Hippocampal formation (tissue), 2 donors: ENCODE measurements around the gene ADD2.

Experiments
- DNase-seq, 2 donors: peaks; one replicate each; lab custom pipeline; 2025; lab: John Stamatoyannopoulos, UW

The ADD2 gene

GRCh38 chr2:70723286-70723885, 44.6 kb downstream of the ADD2 start:
- no peak for DNase-seq

GRCh38 chr2:70720124-70720523, 47.9 kb downstream of the ADD2 start:
- no peak for DNase-seq

GRCh38 chr2:70719231-70719630, 48.8 kb downstream of the ADD2 start:
- DNase-seq, result no peak

DNA sequence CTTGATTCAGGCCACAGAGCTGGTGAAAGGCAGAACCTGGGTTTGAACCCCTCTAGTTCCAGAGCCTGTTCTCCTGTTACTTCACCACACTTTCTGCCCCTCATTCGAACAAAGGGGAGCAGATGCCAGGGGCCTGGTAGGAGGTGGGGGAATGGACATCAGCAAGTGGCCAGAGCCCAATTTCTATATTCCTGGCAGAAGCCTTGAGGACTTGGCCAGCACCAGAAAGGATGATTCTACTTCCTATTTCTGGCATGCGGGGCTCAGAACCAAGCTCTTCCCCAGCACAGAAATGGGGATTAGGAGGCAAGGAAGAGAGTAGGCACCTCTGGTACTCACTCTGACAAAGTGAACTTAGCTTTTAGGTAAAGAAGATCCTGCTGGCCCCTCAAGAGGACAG, 49.3 kb downstream of the ADD2 start:
- no peak for DNase-seq

DNA sequence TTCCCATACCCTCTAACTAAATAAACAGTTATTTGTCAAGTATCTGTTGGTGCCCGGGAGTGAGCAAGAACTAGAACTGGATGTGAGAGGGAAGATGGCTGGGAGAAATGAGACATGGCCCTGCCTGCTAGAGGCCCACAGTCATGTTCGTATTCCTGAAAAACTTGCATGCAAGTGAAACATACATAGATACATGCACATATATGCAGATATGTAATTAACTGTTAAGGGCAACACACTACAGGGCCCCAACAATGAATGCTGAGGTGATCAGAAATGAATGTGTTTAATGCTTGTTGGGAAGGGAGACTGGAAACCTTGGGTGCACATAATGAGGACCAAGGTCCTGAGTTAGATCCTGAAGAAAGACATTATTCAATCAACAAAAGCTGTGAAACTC, 49.8 kb downstream of the ADD2 start:
- DNase-seq, result no peak

DNA sequence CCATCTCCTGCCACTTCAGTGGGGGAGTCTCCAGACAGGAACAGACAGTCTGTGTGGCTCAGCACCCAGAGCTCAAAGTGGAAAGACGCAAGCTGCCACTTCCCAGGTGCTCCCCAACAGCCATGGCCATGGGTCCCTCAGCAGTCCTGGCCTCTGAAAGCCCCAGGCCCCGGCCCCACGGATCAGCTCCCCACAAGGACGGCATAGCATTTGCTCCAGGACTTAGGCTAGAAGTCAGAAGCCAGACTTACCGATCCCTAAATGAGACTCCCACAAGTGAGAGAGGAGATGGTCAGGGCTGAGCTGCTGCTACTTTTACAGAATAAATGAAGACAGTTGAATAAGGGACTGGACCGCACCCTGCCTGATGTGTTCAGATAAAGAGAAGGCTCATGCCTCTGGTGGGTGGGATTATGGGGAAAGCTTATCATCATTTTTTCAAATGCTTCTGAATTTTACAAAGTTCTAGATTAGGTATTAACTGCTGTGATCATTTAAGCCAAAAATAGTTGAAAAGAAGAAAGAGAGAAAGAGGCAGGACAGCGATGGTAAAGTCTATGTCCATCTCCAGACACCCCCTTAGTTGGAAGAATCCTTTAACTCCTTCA, 50.5 kb downstream of the ADD2 start:
- DNase-seq, result no peak

DNA sequence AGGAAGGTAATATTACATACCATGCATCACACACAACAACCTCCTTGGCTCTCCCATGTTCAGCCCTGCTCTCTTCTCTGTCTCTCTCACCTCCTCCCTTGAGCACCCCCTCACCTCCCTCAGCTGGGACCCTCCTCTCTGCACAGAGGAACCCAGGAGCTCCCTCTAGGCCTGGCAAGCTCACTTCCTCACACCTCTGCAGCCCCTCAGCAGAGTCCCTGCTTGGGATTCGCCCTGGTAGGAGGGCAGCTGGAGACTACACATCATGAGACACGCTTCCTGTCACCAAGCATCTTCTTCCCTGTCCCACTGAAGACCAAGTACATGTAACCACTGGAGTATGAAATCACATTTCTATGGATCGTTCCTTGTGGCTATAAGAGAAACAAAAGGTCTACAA, 51.0 kb downstream of the ADD2 start:
- no peak for DNase-seq

DNA sequence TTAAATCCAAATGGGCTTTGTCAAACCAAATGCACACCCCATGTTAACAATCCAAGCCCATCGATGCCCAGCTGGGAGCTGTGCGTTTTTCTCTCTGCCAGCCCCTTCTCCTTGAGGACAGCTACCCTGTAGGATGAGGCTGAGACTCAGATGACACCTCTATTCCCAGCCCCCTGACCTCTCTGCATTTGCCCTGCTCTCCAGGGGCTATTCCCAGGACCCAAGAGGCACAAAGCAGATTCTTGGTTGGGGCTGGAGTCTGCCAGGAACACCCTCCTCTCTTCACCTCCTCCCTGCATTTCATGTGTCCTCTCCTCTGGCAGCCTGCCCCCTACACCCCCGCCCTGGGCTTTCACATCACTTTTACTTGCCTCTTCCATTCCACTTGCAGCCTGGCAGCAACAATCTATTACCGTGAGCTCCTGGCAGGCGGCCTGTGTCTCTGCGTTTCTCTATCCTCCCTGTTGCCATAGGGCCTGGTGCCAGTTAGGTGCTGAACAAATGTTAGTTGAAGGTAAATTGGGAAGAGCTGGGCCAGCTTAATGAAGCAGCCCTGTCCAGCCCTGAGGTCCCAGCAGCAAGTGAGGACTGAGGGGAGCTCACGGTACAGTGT, 51.8 kb downstream of the ADD2 start:
- no peak for DNase-seq

- DNase-seq, result no peak
Observed at GRCh38 chr2:70715071-70715985, 52.7 kb downstream of the ADD2 start.

DNA sequence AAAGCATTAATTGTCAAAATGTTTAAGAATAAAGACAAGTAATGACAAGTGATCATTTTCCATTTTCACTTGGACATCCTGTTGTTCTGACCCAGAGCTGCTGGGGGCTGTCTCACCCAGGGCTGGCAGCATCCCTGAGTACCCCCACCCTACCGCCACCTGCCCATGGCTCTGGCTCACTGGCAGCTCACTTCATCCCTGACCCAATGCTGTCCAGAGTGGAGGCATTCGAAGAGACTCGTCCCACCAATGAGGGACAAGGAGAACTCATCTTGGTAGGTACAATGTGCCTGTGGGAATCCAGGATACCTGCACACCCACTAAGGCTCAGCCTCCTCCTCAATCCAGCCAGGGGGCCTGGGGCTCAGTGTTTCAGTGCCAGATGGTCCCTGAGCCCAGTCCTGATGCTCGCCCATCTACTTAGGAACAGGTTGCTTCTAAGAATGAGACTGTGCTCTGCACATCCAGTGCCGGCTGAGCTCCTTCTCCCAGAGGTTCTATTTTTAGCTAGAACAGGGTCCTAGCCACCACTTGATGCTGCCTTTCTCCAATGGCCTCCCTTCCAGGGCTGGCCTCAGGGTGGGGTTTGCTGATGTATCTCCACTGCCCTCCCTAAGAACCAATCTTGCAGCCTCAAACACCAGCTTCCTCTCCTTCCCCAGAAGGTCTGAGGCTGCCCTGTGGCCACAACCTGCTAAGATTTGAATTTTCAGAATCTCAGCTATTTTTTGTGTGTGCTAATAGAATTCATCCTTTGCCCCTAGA, 53.7 kb downstream of the ADD2 start:
- no peak for DNase-seq

DNA sequence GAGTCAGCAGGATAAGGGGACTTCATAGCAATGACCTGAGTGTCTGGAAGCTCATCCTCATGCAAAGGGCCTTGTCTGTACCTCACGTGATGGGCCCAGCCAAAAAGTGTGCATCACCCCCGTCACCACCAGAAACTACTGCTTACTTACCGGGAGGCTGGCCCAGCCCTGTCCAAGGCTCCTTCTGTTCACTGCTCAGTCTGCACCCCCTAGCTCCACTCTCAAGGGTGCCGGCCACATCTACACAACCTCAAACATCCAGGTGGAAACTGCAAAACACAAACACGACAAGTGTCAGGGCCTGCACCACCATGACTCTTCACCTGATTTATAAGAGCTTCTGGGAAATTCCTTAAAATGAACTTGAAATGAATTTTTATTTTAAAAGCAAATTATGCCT, 55.1 kb downstream of the ADD2 start:
- no peak for DNase-seq

DNA sequence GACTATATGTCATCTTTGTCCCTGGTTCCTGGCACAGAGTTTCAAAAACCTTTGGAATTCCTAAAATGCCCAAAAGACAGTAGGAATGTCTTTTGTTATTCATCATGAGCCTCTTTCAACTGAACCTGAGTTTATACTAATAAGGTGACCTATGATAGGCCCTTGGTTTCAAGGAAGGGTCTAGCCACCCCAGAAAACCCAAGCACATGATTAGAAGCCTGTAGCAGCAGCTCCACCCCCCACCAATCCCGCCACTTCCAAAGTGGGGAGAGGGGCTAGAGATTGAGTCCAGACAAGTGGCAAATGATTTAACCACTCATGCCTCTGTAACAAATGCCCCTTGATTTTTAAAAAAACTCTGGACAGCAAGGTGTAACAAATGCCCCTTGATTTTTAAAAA, 56.8 kb downstream of the ADD2 start:
- no peak for DNase-seq

DNA sequence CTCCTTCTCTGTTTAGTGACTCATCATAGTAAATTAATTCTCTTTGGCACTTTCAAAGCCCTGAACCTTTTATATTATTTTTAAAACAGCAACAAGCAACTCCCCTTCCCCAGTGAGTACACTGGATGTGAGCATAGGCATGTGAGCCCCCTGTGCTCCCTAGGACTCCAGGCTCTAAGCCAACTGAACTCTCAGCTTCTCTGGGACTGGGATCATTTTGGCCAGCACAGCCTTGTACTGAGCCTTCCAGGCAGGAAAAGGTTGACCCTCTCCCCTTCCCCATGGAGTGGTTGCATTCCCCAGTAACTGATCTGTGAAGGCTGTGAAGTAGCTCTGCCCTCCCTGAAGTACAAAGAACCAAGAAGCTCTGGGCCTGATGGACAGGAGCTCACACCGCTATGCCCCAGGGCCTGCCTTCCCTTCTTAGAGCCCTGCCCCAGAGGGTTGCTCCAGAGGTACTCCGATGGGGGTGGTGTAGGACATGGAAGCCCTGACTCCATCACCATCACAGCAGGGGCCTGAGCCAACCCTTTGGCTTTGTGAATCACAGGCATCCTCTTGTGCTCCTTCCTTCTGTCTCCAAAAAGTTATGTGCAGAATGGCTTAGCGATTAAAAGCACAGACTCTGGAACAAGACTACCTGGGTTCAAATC, 57.8 kb downstream of the ADD2 start:
- no peak for DNase-seq

GRCh38 chr2:70709275-70710037, 58.5 kb downstream of the ADD2 start:
- no peak for DNase-seq

- no peak for DNase-seq
Observed at GRCh38 chr2:70708376-70709199, 59.4 kb downstream of the ADD2 start.

GRCh38 chr2:70707706-70708105, 60.3 kb downstream of the ADD2 start:
- DNase-seq, result no peak

DNA sequence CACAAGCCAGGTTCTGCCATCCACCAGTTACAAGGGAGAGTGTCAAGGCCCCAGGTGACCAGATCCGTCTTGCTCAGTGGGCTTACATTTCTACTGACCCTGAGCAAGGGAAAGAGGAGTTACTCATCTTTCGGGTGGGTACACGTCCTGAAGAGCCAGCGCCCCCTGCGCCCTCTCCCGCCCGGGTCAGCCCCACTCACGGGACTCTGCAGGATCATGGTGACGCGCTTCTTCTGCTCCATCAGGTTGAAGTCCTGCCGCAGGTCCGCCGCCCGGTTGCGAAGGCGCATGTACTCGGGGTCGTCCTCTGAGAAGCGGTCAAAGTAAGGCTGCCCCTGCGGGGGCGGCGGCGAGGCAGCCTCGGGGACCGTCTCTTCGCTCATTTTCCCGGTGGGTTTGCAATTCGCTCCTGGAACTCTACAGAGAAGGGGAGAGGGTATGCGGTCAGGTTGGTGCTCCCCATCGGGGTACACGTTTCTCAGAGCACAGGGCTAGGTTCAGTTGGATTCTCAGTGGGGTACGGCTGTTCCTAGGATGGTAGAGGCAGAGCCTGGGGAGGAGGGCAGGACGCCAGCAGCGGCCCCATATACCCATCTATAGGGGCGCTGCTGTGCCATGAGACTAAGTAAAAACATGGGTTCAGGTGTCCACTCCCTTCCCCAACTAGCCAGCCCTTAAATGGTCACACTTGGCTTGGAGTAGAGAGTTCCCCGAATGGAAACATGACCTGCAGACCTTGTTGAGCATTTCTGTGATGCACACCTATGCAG, 61.8 kb downstream of the ADD2 start:
- DNase-seq, result no peak

GRCh38 chr2:70705160-70705850, 62.7 kb downstream of the ADD2 start:
- DNase-seq, result no peak
